ENCODE results near the gene LMO1.

- TF ChIP-seq, protein P1, sequence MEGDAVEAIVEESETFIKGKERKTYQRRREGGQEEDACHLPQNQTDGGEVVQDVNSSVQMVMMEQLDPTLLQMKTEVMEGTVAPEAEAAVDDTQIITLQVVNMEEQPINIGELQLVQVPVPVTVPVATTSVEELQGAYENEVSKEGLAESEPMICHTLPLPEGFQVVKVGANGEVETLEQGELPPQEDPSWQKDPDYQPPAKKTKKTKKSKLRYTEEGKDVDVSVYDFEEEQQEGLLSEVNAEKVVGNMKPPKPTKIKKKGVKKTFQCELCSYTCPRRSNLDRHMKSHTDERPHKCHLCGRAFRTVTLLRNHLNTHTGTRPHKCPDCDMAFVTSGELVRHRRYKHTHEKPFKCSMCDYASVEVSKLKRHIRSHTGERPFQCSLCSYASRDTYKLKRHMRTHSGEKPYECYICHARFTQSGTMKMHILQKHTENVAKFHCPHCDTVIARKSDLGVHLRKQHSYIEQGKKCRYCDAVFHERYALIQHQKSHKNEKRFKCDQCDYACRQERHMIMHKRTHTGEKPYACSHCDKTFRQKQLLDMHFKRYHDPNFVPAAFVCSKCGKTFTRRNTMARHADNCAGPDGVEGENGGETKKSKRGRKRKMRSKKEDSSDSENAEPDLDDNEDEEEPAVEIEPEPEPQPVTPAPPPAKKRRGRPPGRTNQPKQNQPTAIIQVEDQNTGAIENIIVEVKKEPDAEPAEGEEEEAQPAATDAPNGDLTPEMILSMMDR (IDR thresholded peaks at IDR 0.05; ENCODE audit: insufficient read depth, low read length, poor library complexity, severe bottlenecking), result no peak
- no peak for TF ChIP-seq EZH2phosphoT487 (conservative IDR thresholded peaks at IDR 0.05; ENCODE audit: low read length)
These were observed 47.1 kb upstream of the LMO1 start for GRCh38 chr11:8310743-8311298.
